ENCODE measurements around the gene EPHB2. TPM values are rescaled to one million over a fixed set of nuclear protein-coding genes. Genes with fewer than 3 reads are reported as not detected.

The EPHB2 gene
- total and polyA plus RNA-seq, 2 experiments from 2014 or later = 1.0 to 5.1 TPM

- no peak for DNase-seq
- Histone ChIP-seq H3K27ac (no peak overlapping the region), H3K4me2 (ENCODE audit: unreplicated experiment) (no peak overlapping the region), H3K9ac (no peak overlapping the region), H3K4me1 (ENCODE audit: insufficient read depth) (no peaks in the 10 kb centered on the region), H3K9me2 (ENCODE audit: insufficient read depth) (no peaks in the 10 kb centered on the region), H3K4me3 (no peak overlapping the region), H3F3A (ENCODE audit: insufficient read depth) (no peaks in the 10 kb centered on the region), H2AFZ (no peak overlapping the region), H3K27me3 (replicated peaks; ENCODE audit: insufficient read depth) (peaks cover 11% of the 10 kb centered on the region; the same call in 1 of the 2 replicates), H3K79me2 (ENCODE audit: insufficient read depth) (no peaks in the 10 kb centered on the region), H3K9me3 (ENCODE audit: low read depth) (no peaks in the 10 kb centered on the region), H4K20me1 (ENCODE audit: insufficient read depth) (no peaks in the 10 kb centered on the region), H3K36me3 (ENCODE audit: low read depth) (no peaks in the 10 kb centered on the region)
- WGBS, 2 experiments (ENCODE audit: low coverage in 1 of 2, low lambda C conversion rate in 2 of 2, missing lambda C conversion rate in 2 of 2) = 68 to 71% methylated on average over 10 of the region's 10 CpGs
- in situ Hi-C loops (cut with MboI) = no loop called here
- no peak for TF ChIP-seq EZH2 (IDR thresholded peaks at IDR 0.05; ENCODE audit: insufficient read depth, poor library complexity, severe bottlenecking)
- TF ChIP-seq EZH2phosphoT487 (IDR thresholded peaks at IDR 0.05; ENCODE audit: insufficient read depth, low read depth) = no peak
These were observed 252.5 kb downstream of the EPHB2 start for GRCh38 chr1:22963044-22963677.

- H3K9me2 ChIP-seq (ENCODE audit: insufficient read depth) = no peaks in the 10 kb centered on the region
- no peaks in the 10 kb centered on the region for H3F3A ChIP-seq (ENCODE audit: insufficient read depth)
- H3K4me2 ChIP-seq (ENCODE audit: unreplicated experiment) = no peak overlapping the region
- no peak overlapping the region for H3K27ac ChIP-seq
- H3K4me3 ChIP-seq = no peak overlapping the region
- no peaks in the 10 kb centered on the region for H3K36me3 ChIP-seq (ENCODE audit: low read depth)
- H3K9me3 ChIP-seq (ENCODE audit: low read depth) = no peaks in the 10 kb centered on the region
- H3K27me3 ChIP-seq (replicated peaks; ENCODE audit: insufficient read depth) = peaks cover 36% of the 10 kb centered on the region
- DNase-seq = no peak
- H3K79me2 ChIP-seq (ENCODE audit: insufficient read depth) = no peaks in the 10 kb centered on the region
- H3K9ac ChIP-seq = no peak overlapping the region
- in situ Hi-C loops (cut with MboI) = no loop called here
- H2AFZ ChIP-seq = no peak overlapping the region
- TF ChIP-seq EZH2phosphoT487 (IDR thresholded peaks at IDR 0.05; ENCODE audit: insufficient read depth, low read depth) (no peak), EZH2 (IDR thresholded peaks at IDR 0.05; ENCODE audit: insufficient read depth, poor library complexity, severe bottlenecking) (no peak)
- WGBS, 2 experiments (ENCODE audit: low coverage in 1 of 2, low lambda C conversion rate in 2 of 2, missing lambda C conversion rate in 2 of 2) = 54 to 57% methylated on average over 5 of the region's 5 CpGs
- no peaks in the 10 kb centered on the region for H3K4me1 ChIP-seq (ENCODE audit: insufficient read depth)
- no peaks in the 10 kb centered on the region for H4K20me1 ChIP-seq (ENCODE audit: insufficient read depth)
These were observed 255.7 kb downstream of the EPHB2 start for GRCh38 chr1:22966309-22966708.

GRCh38 chr1:22967833-22968232 is 257.2 kb downstream of the EPHB2 start:
- no peaks in the 10 kb centered on the region for H3K4me1 ChIP-seq (ENCODE audit: insufficient read depth)
- WGBS, 2 experiments (ENCODE audit: low coverage in 1 of 2, low lambda C conversion rate in 2 of 2, missing lambda C conversion rate in 2 of 2) = 24 to 27% methylated on average over 2 of the region's 2 CpGs
- in situ Hi-C loops (cut with MboI) = no loop called here
- peaks cover 37% of the 10 kb centered on the region for H3K27me3 ChIP-seq (replicated peaks; ENCODE audit: insufficient read depth)
- H3K9ac ChIP-seq = no peak overlapping the region
- H3F3A ChIP-seq (ENCODE audit: insufficient read depth) = no peaks in the 10 kb centered on the region
- no peaks in the 10 kb centered on the region for H3K9me3 ChIP-seq (ENCODE audit: low read depth)
- TF ChIP-seq EZH2phosphoT487 (IDR thresholded peaks at IDR 0.05; ENCODE audit: insufficient read depth, low read depth) (no peak), EZH2 (IDR thresholded peaks at IDR 0.05; ENCODE audit: insufficient read depth, poor library complexity, severe bottlenecking) (no peak)
- no peaks in the 10 kb centered on the region for H3K36me3 ChIP-seq (ENCODE audit: low read depth)
- no peaks in the 10 kb centered on the region for H4K20me1 ChIP-seq (ENCODE audit: insufficient read depth)
- no peak overlapping the region for H2AFZ ChIP-seq
- no peak overlapping the region for H3K4me2 ChIP-seq (ENCODE audit: unreplicated experiment)
- H3K79me2 ChIP-seq (ENCODE audit: insufficient read depth) = no peaks in the 10 kb centered on the region
- H3K9me2 ChIP-seq (ENCODE audit: insufficient read depth) = no peaks in the 10 kb centered on the region
- H3K4me3 ChIP-seq = no peak overlapping the region
- DNase-seq = no peak
- H3K27ac ChIP-seq = no peak overlapping the region

- Histone ChIP-seq H2AFZ (no peak overlapping the region), H3K9ac (no peak overlapping the region), H3K27ac (no peak overlapping the region), H3K4me1 (ENCODE audit: insufficient read depth) (no peaks in the 10 kb centered on the region), H3K9me3 (ENCODE audit: low read depth) (no peaks in the 10 kb centered on the region), H3K79me2 (ENCODE audit: insufficient read depth) (no peaks in the 10 kb centered on the region), H3K36me3 (ENCODE audit: low read depth) (no peaks in the 10 kb centered on the region), H3K27me3 (replicated peaks; ENCODE audit: insufficient read depth) (peaks cover 37% of the 10 kb centered on the region), H4K20me1 (ENCODE audit: insufficient read depth) (no peaks in the 10 kb centered on the region), H3K4me2 (ENCODE audit: unreplicated experiment) (no peak overlapping the region), H3F3A (ENCODE audit: insufficient read depth) (no peaks in the 10 kb centered on the region), H3K9me2 (ENCODE audit: insufficient read depth) (no peaks in the 10 kb centered on the region), H3K4me3 (no peak overlapping the region)
- no peak for TF ChIP-seq EZH2phosphoT487 (IDR thresholded peaks at IDR 0.05; ENCODE audit: insufficient read depth, low read depth)
- no peak for TF ChIP-seq EZH2 (IDR thresholded peaks at IDR 0.05; ENCODE audit: insufficient read depth, poor library complexity, severe bottlenecking)
- in situ Hi-C loops (cut with MboI) = no loop called here
- WGBS, 2 experiments (ENCODE audit: low coverage in 1 of 2, low lambda C conversion rate in 2 of 2, missing lambda C conversion rate in 2 of 2) = 0 to 2% methylated on average over 1 to 5 of the region's 5 CpGs
- DNase-seq = peak; percentile 47
These were observed 258.7 kb downstream of the EPHB2 start for GRCh38 chr1:22969304-22969709.

All from GM23248 (cell line).